Small intestine (tissue), 16 donors: Measurements from ENCODE around the gene TFE3. TPM values are rescaled to one million over a fixed set of nuclear protein-coding genes. Genes with fewer than 3 reads are reported as not detected.
A peak's percentile ranks its signal among the peaks of the same experiment; 100 is the strongest.

ENCODE experiments used
- DNase-seq, 2 donors: peaks; one replicate each; pipeline versions ENCODE4 v3.0.0 to v3.0.0-alpha.2; 2013
- FAIRE-seq: peaks from 2 replicates; lab custom pipeline; 2012; peaks lifted over from hg19 to GRCh38; lab: Jason Lieb, UNC
- H3K27ac ChIP-seq, 3 donors: one replicate each; pipeline ENCODE4 v1.5.1; 2013; ENCODE audit warnings: low read length in 2 of 3, mild to moderate bottlenecking in 2 of 3, control low read depth in 1 of 3, inconsistent platforms in 1 of 3, low read depth in 1 of 3, moderate library complexity in 1 of 3
- H3K27me3 ChIP-seq, 3 donors: one replicate each; pipeline ENCODE4 v1.6.1; 2013; ENCODE audit warnings: low read length in 3 of 3, inconsistent platforms in 1 of 3; ENCODE audit not compliant: control insufficient read depth in 3 of 3, insufficient read depth in 3 of 3
- H3K36me3 ChIP-seq, 3 donors: one replicate each; pipeline ENCODE4 v1.6.1; 2013; ENCODE audit warnings: low read length in 3 of 3, inconsistent platforms in 1 of 3, low read depth in 1 of 3, mild to moderate bottlenecking in 1 of 3, moderate library complexity in 1 of 3; ENCODE audit not compliant: control insufficient read depth in 3 of 3, insufficient read depth in 2 of 3
- H3K4me1 ChIP-seq, 3 donors: one replicate each; pipeline ENCODE4 v1.6.1; 2013; ENCODE audit warnings: low read length in 2 of 3, inconsistent platforms in 1 of 3, low read depth in 1 of 3, mild to moderate bottlenecking in 1 of 3, moderate library complexity in 1 of 3; ENCODE audit not compliant: control insufficient read depth in 3 of 3, insufficient read depth in 2 of 3
- H3K4me3 ChIP-seq, 3 donors: one replicate each; pipeline ENCODE4 v1.5.1; 2013; ENCODE audit warnings: low read length in 3 of 3, control low read depth in 1 of 3, inconsistent platforms in 1 of 3, low read depth in 1 of 3, mild to moderate bottlenecking in 1 of 3, moderate library complexity in 1 of 3
- H3K9me3 ChIP-seq, 2 donors: one replicate each; pipeline ENCODE4 v1.6.1; 2013; ENCODE audit warnings: low read depth in 1 of 2, low read length in 1 of 2; ENCODE audit not compliant: control insufficient read depth in 2 of 2, insufficient read depth in 1 of 2
- WGBS, 3 donors: extraction: QIAGEN DNeasy Blood & Tissue Kit; methylation state at CpG; one replicate each; pipeline ENCODE4 v1.1.7; 2013; 5-methylcytosine and 5-hydroxymethylcytosine counted together
- long read RNA-seq, 10 donors: transcript quantifications; one replicate each; lab custom pipeline, GENCODE V29; 2026
- polyA plus RNA-seq, 4 donors: library from polyadenylated mRNA; stranded (reverse) in 3 of 4; unstranded in 1 of 4; fragments of 200-250 nt in 3 of 4; fragments of 120-200 nt in 1 of 4; gene quantifications; one replicate each; pipeline versions ENCODE4 v1.2.1 to v1.2.3, GENCODE V29; 2013
- donor health status: healthy with polysubstance abuse.
- donor health status: control.
- donor health status: control.
- donor health status: Bipolar disorder and iron deficiency.
- donor health status: healthy.

The TFE3 gene
- polyA plus RNA-seq = 10 to 100 TPM; 23.3 to 27.4 (median 23.6) TPM
- long read RNA-seq, donor 1, transcript TFE3-201 (10 exons, 3,415 nt) = major isoform, 5 of 23 reads
- long read RNA-seq, donor 1, partial matches to known transcripts = 15 of 23 reads
- long read RNA-seq, donor 1, other reads (novel, unspliced or antisense) = 0 of 23 reads
- long read RNA-seq, donor 2, partial matches to known transcripts = 5 of 7 reads
- long read RNA-seq, donor 2, other reads (novel, unspliced or antisense) = 0 of 7 reads
- long read RNA-seq, donor 3, partial matches to known transcripts = 7 of 11 reads
- long read RNA-seq, donor 3, other reads (novel, unspliced or antisense) = 0 of 11 reads
- long read RNA-seq, donor 4, partial matches to known transcripts = 0 of 1 reads
- long read RNA-seq, donor 4, other reads (novel, unspliced or antisense) = 0 of 1 reads
- long read RNA-seq, donor 5, partial matches to known transcripts = 0 of 1 reads
- long read RNA-seq, donor 5, other reads (novel, unspliced or antisense) = 0 of 1 reads
- long read RNA-seq, donor 6, transcript TFE3-201 (10 exons, 3,415 nt) = major isoform, 5 of 12 reads
- long read RNA-seq, donor 6, partial matches to known transcripts = 5 of 12 reads
- long read RNA-seq, donor 6, other reads (novel, unspliced or antisense) = 0 of 12 reads
- long read RNA-seq, donor 7, partial matches to known transcripts = 6 of 9 reads
- long read RNA-seq, donor 7, other reads (novel, unspliced or antisense) = 0 of 9 reads
- long read RNA-seq, donor 8 = 0 reads
- long read RNA-seq, donor 9, partial matches to known transcripts = 0 of 1 reads
- long read RNA-seq, donor 9, other reads (novel, unspliced or antisense) = 0 of 1 reads
- long read RNA-seq, donor 10, partial matches to known transcripts = 9 of 14 reads
- long read RNA-seq, donor 10, other reads (novel, unspliced or antisense) = 0 of 14 reads

GRCh38 chrX:49043220-49043986 is at the start of gene TFE3:
TSS of gene TFE3 (minus strand) at chrX:49043357. CDS start at chrX:49043226, 131 bp downstream.
- Histone ChIP-seq H3K27ac (peak within 1 kb of the TSS; percentile 85 to 94 (median 93)), H3K36me3 (peaks cover 0 to 19% (median 2%) of the 10 kb centered on the region in 3 donors), H3K4me1 (peaks cover 0 to 30% (median 0%) of the 10 kb centered on the region in 3 donors), H3K4me3 (peak within 1 kb of the TSS; percentile 73 to 80 (median 76)), H3K27me3 (no peaks in the 10 kb centered on the region), H3K9me3 (no peaks in the 10 kb centered on the region)
- WGBS, 3 donors = 0 to 41% (median 20%) methylated on average over 32 to 67 of the region's 67 CpGs
- DNase-seq = peak; percentile 98
- FAIRE-seq = peak; percentile 98

- Histone ChIP-seq H3K36me3 (no peaks in the 10 kb centered on the region), H3K9me3 (no peaks in the 10 kb centered on the region), H3K4me3 (no peak overlapping the region), H3K4me1 (no peaks in the 10 kb centered on the region), H3K27ac (no peak overlapping the region), H3K27me3 (no peaks in the 10 kb centered on the region)
- WGBS, 3 donors = 80 to 86% (median 84%) methylated on average over 4 of the region's 4 CpGs
- FAIRE-seq = no peak
- DNase-seq = no peak
Measured at GRCh38 chrX:49089553-49089952, 46.4 kb upstream of the TFE3 start.

GRCh38 chrX:49082271-49082871 is 39.2 kb upstream of the TFE3 start:
- Histone ChIP-seq H3K27ac (no peak overlapping the region), H3K36me3 (peaks cover 0 to 5% (median 0%) of the 10 kb centered on the region in 3 donors), H3K4me3 (no peak overlapping the region), H3K9me3 (no peaks in the 10 kb centered on the region), H3K27me3 (no peaks in the 10 kb centered on the region), H3K4me1 (no peaks in the 10 kb centered on the region)
- FAIRE-seq (no peak), DNase-seq (no peak)
- 59 to 73% (median 72%) methylated on average over 4 of the region's 4 CpGs for WGBS, 3 donors

- Histone ChIP-seq H3K4me1 (no peaks in the 10 kb centered on the region), H3K36me3 (peaks cover 0 to 28% (median 0%) of the 10 kb centered on the region in 3 donors), H3K27me3 (no peaks in the 10 kb centered on the region), H3K27ac (peak within 1 kb of the TSS; percentile 90 to 97 (median 96)), H3K9me3 (no peaks in the 10 kb centered on the region), H3K4me3 (peak within 1 kb of the TSS; percentile 71 to 85 (median 75))
- DNase-seq (peak; percentile 76 to 80), FAIRE-seq (no peak)
- WGBS, 3 donors = 1 to 44% (median 11%) methylated on average over 34 to 55 of the region's 55 CpGs
Measured at GRCh38 chrX:49079489-49080428, 36.6 kb upstream of the TFE3 start, which contains the start of gene WDR45. TSS of gene WDR45 (minus strand) at chrX:49079887. CDS start at chrX:49078095, 1,792 bp downstream.

GRCh38 chrX:49077941-49078340 is 34.8 kb upstream of the TFE3 start:
- 75 to 90% (median 84%) methylated on average over 5 of the region's 5 CpGs for WGBS, 3 donors
- Histone ChIP-seq H3K9me3 (no peaks in the 10 kb centered on the region), H3K27me3 (no peaks in the 10 kb centered on the region), H3K27ac (no peak overlapping the region), H3K4me1 (peaks cover 0 to 4% (median 0%) of the 10 kb centered on the region in 3 donors), H3K36me3 (peaks cover 0 to 32% (median 0%) of the 10 kb centered on the region in 3 donors), H3K4me3 (no peak overlapping the region)
- FAIRE-seq = no peak
- DNase-seq = no peak

GRCh38 chrX:49075347-49075746 is 32.2 kb upstream of the TFE3 start:
- Histone ChIP-seq H3K36me3 (peaks cover 0 to 32% (median 0%) of the 10 kb centered on the region in 3 donors), H3K9me3 (no peaks in the 10 kb centered on the region), H3K4me3 (no peak overlapping the region), H3K27ac (no peak overlapping the region), H3K4me1 (peaks cover 0 to 4% (median 0%) of the 10 kb centered on the region in 3 donors), H3K27me3 (no peaks in the 10 kb centered on the region)
- FAIRE-seq = no peak
- WGBS, 3 donors = 87 to 92% (median 91%) methylated on average over 13 of the region's 13 CpGs
- DNase-seq = no peak
